Renal cortical epithelial cell (primary cell): ENCODE results near the gene RNF220. TPM values are rescaled to one million over a fixed set of nuclear protein-coding genes. Genes with fewer than 3 reads are reported as not detected.

Experiments used
- DNase-seq: peaks from one replicate; pipeline ENCODE4 v3.0.0-alpha.2; 2011; ENCODE audit warnings: low read depth
- total RNA-seq: library from RNA; depleted of rRNA; stranded (reverse); fragments of >200 nt; gene quantifications from 2 replicates; pipeline ENCODE4 v1.2.3, GENCODE V29; 2014

The RNF220 gene
- total RNA-seq, 1 donor from 2014 or later: 78.4 TPM

DNA sequence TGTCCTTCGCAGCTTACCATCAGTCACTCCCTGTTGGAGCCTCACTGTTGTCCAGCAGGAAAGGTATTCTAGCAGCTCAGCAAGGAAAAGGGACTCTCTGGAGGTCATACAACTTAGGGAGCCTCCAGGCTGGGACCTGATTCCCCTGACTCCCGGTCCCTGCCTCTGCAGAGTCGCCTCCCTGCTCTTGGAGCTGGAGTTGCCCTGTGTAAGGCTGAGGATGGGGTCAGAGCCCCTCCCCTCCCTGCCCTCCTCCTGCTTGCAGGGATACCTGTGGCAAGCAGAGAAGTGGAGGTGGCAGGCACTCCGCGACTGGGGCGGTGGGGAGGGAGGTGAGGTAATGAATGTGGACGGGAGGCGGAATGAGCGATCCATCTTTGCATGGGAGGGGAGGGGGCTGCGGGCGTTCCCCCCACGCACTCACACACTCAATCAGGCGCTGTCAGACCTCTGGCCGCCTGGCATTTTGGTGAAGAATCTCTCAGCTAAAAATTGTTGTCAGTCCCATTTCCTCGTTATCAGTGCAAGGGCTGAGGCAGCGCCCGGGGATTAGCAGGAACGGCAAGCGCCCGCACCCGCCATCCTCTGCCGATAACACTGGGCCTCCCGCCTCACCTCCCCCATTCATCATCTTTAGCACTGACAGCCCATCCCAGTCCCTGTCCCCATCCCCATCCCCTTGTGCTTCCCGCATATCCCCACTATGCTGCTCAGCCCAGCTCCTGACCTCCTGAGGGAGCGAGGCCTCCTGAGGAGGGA, 204.9 kb downstream of the RNF220 start:
- DNase-seq: no peak

DNA sequence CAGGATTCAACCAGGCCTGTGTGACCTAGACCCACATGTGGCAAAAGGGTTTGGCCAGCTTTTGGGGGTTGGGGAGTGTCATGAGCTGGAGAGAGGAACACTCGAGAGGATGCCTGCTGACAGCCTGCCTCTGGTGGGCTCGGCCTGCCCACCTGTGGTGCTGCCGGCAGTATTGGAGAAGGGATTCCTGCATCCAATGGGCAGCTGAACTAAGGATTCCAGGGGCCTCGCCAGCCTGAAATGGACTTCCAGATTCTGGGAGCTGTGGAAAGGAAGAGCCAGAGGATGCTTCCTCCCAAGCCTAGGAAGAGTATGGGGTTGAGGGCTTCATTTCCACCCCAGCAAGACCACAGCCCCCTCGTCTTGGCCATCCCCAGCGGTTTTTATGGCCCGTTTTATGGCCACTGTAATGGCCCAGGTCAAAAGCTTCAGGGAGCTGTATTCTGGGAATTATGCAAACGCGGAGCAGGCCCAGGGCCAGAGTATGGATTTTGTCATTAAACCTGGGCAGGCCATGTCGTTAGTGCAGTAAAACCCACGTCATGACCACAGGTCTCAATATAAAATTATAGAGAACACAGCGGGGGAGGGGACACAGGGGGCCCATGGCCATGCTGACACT, 205.6 kb downstream of the RNF220 start:
- no peak for DNase-seq

DNA sequence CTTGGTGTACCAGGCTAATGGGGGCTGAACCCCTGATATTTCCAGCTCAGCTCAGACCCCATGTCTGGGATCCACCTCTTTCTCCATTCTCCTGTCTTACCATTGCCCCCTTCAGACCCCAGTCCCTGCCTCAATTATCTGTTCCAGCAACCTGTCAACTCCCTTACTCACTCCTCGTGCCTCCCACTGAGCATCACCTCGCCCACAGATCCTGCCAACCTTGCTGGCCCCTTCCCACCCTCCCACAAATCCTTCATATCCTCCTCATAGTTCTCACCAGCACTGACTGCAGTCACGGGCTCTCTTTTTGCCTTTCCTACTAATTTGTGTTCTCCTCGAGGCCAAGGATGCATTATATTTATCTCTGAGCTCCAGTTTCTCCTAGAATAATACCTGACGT, 206.4 kb downstream of the RNF220 start:
- no peak for DNase-seq

DNA sequence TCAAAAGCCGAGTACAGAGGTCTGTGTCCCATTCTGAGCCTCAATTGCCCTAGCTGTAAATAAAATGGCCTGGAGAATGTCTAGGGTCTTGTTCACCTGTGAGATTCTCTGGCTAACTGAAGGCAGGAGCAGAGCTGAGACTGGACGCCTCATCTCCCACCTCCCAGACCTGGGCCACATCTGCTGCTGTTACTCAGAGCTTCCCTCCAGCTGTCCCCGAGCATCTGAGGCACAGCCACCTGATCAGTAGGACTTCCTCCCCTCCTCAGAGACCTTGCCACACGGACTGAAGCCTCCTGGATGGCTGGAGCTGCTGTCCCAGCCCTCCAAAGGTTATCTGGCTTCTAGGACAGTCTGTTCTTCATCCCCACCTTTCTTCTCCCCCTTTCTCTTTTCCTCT, 206.8 kb downstream of the RNF220 start:
- no peak for DNase-seq

DNA sequence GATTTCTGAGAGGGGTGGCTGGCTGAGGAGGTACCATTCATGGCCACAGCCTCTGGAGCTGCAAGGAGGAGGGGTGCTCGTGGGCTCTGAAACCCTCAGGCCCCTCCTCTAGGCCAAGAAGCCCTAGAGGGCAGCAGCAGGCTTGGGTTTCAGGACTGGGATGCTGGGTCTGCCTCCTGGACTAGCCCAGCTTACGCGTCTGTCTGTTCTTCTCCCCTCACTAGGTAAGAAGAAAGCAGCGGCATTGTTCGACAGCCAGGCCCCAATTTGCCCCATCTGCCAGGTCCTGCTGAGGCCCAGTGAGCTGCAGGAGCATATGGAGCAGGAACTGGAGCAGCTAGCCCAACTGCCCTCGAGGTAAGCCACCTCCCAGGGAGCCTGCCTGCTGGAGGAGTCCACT, 208.9 kb downstream of the RNF220 start:
- DNase-seq: no peak

DNA sequence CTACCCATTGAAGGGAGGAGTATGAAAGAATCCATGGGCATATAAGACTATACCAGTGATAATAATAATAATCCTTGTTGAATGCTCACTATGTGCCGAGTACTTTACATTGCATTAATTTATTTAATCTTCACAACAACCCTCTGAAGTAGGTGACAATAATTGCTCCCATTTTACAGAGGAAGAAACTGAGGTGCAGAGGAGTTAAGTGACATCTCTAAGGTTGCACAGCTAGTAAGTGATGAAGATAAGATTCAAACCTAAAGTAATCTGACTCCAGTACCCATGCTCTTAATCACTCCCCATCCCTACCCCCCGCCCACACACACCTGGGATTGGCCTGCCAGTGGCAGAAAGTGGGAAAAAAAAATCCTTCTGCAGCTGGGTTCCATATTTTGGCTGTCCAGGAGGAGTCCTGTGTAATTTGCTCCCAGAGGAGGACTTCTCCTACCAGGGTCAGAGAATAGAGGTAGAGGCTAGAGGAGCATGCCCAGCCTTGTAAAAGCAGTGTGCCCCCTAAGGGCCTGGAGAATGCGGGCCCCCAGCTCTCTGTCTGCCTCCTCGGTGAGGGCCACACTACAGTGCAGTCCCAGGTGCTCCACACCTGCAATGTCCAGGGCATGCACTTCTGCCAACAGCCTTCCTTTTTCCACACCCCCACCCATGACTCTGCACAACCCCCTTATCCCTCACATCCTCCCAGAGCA, 211.4 kb downstream of the RNF220 start:
- no peak for DNase-seq

DNA sequence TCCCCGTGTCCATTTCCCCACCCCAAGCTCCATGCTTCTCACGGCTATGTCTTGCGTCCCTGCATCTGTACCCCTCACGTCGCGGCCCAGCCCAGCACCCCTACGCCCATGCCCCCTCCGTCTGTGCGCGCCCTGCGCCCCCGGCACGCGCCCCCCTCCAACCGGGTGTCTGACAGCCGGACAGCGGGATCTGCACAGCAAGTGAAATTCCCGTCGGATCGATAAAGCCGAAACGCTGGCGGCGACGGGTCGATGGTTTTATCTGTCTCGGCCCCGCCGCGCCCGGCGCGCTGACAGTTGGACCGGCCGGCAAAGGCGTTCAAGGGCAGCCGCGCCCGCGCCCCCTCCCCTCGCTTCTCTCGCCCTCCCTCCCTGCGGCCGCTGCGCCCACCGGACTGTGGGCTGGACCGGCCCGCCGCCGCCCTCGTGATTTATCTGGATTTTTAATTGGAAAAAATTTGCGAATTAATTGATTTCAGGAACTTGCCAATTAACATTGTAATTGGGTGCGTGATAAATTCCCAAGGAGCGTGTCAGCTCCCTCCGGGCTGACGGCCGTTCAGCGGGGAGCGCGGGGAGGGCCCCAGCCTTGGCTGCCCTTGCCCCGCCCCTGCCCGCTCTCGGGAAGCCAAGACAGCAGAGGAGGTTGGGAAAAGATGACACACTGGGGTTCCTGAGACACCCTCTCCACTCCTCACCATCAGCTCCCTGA, 212.1 kb downstream of the RNF220 start:
- DNase-seq: peak; percentile 26

DNA sequence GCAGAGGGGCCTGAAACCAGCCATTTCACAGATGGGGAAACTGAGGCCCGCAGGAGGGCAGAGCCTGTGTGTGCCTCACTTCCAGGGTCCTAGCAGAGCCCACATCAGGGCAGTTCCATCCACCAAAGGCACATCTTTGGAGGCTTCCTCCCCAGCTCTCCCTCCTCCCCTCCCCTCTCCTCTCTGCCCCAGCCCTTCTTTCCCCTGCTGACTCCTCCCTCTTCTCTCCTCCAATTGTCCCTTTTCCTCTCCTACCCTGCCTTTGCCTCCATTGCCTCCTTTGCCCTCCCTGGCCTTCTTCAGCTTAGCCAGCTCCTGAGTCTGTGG, 212.6 kb downstream of the RNF220 start:
- no peak for DNase-seq

DNA sequence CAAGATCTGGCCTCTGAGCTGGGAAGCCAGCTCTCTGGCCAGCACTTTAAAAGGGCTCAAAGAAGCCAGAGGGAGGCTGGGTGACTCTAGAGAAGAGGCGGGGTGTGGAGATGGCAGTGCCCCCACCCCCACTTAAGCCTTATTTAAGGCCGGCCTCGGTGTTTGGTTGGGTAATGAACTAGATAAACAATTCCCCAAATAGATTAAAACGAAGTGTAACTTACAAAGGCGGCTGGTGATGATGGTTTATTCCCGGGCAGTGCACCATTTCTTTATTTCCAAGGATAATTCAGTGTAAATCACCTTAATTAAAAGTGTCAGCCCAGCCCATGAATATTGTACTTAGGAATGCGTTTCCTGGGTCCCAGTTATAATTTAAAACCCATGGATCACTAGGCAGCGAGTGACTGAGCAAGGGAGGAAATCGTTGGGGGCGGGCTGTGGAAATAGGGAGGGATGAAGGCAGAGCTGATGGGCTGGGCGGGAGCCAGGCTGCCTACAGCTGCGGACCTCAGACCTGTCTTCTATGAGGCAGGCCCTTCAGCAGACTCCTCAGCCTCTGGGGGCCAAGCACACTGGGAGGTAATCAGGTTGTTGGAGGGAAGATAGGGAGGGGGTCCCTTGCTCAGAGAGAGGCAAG, 214.3 kb downstream of the RNF220 start:
- peak; percentile 89 for DNase-seq

DNA sequence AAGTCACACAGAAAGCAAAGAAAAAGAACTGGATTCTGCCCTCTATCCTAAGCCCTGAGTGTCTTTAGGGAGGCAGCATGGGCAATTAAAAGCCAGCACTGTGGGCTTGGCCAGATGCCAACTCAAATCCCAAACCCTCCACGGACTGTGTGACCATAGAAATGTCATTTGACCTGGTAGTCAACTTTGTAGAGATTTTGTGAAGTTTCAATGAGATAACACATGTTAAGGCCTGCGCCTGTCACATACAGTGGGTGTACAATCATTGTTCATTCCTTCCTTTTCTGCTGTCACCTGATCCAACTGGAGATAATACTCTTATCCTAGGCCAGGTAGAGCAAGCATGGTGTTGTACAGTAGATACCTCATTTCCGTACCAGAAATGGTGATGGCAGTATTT, 215.0 kb downstream of the RNF220 start:
- no peak for DNase-seq

DNA sequence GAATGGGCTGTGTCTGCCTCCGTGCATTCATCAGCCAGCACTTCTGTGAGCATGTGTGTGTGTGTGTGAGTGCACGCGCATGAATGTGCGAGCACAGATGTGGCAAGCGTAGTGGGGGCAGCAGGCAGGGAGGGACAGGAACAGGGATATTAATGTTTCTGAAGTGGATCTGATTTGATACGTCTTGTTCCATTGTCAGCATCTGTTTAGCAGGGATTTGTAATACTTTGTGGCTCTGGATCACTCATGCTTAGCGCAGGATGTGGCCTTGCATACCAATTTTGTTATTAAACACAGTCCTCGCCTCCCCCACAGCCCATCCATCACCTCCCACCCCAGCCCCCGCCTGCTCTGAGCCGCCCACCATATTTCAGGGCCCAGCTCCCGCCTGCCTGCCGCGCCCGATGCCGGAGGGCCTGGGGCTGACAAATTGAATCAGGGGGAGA, 216.8 kb downstream of the RNF220 start:
- DNase-seq: peak; percentile 74

DNA sequence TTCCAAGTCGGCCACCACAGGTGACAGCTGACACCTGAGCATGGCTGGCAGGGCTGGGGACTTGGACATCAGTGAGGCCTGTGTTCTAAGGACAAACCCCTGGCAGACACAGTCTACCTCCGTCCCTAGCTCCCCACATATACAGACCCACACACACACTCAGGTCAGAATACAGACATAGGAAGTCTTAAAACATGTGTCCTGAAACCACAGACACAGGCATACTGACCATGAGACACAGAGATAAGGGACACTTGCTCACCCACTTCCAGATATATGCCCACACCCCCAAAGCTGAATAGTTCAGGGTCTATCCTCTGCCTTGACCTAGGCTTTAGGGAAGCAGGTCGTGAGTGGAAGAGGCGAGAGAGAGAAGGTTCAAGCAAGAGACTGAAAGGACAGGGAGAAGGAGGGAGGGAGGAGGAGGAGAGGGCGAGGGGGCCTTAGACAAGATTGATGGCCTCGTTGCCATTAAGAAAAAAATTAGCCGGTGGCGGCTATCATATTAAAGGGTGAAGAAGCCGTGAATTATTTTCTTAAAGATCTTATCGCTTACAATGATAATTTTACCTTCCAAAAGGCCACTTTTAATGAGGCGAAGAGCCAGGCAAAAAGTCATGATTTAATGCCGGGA, 219.3 kb downstream of the RNF220 start:
- DNase-seq: no peak

DNA sequence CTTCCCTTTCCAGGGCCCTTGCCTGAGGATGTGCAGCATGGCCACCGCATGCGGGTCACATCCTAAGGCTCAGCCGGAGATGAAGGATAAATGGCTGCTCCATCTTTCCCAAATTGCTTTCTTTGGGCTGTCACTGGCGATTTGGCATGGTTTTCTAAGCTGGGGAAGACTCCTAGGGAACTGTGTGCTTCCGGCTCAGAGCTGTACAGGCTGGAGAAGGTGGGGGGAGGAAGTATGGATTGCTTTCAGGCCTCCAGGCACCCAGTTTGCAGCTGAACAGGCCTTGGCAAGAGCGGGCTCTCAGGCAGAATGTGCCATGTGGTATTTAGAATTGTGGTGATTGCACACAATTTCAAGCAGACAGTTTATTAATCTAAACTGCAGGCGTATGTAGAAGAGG, 220.3 kb downstream of the RNF220 start:
- no peak for DNase-seq

DNA sequence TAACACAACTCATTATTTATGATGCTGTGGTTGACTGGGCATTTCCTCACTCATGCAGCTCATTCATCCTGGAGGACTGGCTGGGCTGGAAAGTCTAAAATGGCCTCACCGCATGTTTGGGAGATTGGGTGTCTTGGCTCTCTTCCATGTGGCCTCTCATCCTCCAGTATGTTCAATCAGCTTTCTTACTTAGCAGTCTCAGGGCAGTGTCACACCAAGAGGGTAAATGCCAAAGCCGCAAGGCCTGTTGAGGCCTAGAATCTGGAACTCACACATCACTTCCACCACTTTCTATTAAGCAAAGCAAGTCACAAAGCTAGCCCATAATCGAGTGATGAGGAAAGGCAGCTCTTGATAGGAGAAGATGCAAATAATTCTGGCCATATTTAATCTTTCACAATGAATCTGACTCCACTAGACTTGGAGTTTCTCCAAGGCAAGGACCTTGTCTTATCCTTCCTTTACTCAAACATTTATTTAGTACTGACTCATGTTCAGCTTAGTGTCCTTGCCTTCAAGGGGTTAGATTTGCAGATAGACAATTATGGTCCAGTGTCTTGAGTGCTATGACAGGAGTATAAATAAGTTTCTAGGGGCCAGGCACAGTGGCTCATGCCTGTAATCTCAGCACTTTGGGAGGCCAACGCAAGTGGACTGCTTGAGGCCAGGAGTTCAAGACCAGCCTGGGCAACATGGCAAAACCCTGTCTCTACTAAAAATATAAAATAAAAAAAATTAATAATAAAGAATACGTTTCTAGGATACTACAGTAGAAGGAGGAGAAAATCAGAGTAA, 224.1 kb downstream of the RNF220 start:
- peak; percentile 85 for DNase-seq

DNA sequence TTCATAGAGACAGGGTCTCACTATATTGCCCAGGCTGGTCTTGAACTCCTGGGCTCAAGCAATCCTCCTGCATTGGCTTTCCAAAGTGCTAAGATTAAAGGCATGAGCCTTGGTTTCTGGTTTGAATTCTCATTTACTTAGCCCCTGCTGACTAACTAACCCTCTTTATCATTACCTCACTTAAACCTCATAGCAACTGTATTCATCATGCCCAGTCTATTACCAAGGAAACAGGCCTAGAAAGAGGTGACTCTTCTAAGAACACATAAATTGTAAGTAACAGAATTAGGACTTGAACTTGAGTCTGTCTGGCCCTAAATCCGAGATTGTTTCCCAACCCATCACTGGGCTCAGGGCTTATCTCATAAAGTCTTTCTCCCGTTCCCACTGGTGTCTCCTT, 225.1 kb downstream of the RNF220 start:
- DNase-seq: peak; percentile 71

DNA sequence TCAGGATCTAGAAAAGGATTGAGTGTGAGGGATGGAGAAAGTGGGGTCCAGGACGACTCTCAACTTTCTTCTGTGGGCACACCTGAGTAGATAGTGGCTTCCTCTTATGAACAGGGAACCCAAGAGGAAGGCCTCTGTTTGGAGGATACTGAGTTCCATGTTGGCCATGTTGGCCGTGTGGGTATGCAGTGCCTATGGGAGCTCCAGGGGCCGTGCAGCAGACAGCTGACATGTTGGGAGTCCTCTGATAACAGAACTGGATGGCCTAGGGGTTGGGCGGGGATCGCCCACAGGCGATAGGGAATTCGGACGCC, 226.2 kb downstream of the RNF220 start:
- DNase-seq: no peak

DNA sequence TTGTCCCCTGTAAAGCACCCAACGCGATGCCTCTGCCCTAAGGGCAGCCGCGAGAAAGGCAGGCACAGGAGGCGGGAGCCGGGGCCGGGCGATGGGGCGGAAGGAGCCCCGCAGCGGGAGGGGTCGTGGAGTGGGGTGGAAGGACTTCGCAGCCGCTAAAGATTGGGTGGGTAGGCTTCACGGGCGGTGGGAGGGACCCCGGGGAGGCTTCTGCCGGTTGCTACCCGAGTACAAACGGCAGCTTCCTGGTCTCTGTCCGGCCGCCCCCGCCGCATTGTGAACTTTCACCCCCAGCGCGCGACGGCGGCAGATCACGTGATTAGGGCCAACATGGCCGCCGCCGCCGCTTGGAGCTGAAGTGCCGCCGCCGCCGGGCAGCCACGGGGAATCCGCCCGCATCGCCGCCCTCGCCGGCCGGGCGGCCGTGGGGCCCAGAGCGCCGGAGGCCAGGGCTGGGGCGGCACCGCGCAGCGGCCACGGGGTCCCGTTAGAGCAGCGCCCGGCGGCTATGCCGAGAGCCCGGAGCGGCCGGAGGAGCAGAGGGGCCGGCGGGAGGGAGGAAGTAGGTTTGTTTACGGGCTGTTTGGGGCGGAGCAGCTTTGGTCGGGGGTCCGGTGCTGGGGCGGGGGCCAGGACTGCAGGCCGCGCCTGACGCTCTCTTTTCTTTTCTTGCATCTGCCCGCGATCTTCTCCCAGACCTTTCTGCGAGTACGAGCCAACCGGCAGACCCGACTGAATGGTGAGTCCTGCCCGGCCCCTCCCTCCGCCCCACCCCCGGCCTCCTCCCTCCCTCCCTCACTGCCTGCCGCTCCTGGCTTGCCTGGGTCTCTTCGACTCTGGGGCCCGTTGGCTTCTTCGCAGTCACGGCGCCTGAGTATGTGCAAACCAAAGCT, 226.8 kb downstream of the RNF220 start:
- peak; percentile 71 for DNase-seq

DNA sequence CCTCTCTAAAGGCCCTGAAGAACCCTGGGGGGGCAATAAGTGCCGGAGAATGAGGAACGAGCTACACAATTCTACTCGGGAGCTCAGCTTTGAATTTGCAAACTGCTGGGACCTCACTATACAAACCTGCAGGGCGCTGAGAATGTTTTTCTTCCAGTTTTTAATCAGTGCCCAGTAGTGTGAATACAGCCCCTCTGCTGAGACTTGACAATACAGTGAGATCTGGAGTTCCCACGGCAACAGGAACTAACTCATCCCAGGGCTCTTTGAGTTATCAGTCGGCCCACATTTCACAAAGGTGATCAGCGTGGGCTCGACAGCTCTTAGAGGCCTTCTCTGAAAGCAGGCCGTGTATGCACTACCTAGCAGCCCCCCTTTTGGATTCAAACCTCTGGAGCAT, 227.5 kb downstream of the RNF220 start:
- DNase-seq: no peak

DNA sequence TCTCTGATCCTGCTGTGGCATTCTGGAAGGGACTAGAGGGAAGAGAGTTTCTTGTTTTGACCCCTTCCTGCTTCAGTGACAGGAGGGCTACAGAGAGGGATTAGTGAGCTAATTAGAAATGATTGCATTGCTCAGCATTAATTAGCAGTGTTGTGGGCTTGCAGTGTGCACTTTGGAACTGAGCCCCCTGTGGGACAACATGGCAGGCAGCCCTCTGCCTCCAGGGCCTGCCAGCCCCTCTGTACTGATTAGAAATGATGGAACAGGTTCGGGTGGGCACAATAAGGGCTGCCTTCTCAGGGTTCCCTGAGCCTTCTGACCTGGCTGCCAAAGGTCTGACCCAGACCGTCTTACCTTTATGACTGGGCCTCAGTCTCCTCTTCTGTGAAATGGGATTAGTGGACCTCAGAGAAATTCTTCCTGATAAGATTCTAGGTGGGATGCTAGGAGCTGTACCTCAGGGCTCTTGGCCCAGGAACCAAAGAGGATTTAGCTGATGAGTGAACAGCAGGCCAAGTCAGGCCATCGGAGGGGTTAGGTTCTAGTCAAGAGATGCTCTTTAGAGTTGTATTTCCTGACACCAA, 229.6 kb downstream of the RNF220 start:
- no peak for DNase-seq
